ENCODE results near the gene MTA1.
A peak's percentile ranks its signal among the peaks of the same experiment; 100 is the strongest.

MTA1 gene

DNA sequence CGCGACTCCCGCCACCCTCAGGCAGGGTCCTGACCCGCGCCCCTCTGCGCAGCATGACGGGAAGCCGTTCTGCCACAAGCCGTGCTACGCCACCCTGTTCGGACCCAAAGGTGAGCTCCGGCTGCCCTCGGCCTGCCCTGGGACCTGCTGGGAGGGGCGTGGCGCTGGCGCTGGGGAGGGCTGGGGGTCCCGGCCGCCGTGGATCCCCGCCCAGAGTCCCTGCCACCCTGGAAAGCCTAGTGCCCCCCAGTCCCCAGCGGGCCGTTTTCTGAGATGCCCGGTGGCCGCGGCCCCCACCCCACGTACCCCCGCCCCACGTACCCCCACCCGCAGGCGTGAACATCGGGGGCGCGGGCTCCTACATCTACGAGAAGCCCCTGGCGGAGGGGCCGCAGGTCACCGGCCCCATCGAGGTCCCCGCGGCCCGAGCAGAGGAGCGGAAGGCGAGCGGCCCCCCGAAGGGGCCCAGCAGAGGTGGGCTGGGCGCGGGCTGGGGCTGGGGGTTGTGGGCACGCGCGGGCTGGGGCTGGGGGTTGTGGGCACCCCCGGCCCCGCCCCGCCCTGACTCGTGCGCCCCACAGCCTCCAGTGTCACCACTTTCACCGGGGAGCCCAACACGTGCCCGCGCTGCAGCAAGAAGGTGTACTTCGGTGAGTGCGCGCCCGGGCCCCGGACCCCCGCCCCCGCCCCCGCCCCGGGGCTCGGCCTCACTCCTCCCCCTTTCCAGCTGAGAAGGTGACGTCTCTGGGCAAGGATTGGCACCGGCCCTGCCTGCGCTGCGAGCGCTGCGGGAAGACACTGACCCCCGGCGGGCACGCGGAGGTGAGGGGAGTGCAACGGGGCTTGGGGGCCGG is 59.0 kb downstream of the MTA1 start:
- DNase-seq, result no peak

DNA sequence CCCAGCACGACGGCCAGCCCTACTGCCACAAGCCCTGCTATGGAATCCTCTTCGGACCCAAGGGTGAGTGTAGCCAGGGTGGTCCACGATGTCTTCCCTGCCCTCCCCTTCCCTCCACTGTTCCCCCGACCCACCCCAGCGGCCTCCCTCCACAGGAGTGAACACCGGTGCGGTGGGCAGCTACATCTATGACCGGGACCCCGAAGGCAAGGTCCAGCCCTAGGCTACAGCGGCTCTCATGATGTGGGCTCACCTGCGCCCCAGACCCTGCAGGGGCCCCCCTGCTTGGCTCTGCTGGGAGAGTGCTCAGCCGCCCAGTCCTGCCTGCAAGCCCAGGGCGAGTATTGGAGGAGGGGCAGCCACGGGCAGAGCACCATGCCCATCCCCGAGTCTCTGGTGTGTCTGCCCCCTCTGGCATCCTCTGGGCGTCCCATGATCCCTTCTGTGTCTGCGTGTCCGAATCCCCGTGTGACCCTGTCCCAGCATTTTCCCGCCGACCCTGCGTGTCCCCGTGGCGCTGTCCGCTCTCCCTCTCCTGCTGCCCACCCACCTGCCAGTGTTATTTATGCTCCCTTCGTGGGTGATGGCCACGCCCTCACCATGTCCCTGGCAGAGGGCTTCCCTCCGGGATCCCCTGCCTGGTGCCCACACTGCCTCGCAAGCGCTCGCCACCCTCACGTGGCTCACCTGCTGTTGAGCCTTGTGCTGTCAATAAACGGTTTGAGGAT is 60.0 kb downstream of the MTA1 start:
- no peak for DNase-seq

DNA sequence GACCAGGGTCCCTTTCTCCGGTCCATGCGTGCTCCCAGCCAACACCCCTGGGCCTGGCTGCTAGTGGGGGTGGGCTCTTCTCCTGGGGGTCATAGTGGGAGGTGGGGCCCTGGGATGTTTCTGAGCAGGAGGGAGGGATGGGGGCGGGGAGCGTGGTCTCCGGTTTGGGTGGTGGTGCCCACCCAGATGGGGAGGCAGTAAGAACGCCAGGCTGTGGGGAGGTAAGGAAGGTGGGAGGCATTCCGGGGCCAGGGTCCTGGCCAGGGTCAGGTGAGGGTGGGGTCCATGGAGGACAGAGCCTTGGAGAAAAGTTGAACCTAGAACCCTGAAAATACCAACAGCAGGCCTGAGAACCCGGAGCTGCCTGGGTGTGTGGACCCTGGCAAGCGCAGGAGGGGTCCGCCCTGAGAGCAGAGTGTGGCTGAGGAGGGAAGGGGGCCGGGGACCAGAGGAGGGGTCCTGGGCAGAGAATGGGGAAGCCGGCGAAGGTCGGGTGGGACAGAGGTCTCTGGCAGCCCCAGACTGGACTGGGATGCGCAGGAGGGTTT is 60.6 kb downstream of the MTA1 start:
- DNase-seq, result no peak

DNA sequence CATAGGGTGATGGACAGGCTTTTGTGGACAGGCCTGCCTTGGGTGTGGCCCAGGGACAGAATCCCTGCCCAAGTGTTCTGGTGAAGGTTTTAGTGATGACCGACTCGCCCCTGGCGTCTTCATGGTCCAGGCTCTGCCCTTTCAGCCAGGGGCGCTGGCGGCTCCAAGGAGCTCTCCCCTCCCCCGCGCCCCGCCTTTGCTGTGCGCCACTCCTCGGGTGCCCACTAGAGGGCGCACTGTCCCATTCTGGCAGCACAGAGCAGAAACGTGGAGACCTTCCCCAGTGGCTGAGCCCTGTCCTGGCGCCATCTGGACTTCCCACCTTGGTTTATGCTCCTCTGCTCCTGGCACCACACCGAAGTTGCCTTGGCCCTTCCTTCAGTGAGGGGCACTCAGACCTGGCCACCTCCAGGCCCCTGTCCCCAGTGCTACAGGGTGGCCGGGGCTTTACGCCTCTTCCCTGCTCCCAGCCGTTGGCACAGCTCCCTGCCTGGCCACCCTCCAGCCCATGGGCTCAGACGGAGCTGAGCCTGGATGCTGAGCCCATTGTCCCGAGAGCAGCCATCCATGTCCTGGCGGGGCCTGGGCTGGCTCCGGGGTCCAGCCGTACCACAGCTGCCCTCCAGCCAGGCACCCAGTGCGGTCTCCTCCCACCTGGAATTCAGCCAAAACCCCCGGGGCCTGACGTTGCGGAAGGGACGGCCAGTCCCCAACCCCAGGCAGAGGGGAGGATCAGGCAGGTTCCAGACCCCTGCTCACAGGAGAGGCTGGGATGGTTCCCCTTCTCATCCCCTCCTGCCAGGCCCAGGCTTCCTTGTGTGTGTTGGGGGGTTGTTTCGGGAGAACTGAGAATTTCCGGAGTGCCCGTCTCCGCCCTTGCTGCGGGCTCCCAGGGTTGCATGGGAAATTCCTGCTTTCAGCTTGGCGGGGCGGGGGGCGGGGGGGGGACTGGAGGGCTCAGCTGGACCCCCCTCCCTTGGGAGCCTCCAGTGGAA is 61.5 kb downstream of the MTA1 start:
- peak; percentile 96 for DNase-seq

DNA sequence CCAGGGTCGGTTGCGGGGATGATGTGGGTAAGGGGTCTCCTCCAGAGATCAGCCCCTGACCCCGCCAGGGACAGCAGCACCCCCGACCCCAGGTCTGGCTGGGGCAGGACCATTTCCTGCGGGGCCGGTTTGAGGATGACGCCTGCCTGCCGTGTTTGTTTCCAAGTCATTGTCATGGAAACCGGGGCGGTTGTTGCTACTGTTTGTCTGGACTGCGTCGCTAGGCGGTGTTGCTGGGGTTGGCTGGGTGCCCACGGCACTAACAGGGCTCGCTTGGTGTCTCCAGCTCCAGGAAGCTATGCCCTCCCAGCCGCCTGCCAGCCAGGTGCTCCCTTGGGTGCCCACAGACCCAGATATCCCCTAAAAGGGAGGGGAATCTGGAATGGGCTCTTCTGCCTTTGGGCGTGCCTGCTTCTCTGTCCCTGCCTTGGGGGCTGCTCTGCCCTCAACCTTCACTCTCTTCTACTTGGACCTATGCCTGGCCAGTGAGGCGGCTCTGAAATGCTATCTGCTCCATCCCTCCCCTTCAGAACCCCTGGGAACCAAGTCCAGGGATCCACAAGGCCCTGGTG is 62.3 kb downstream of the MTA1 start:
- peak; percentile 97 for DNase-seq

DNA sequence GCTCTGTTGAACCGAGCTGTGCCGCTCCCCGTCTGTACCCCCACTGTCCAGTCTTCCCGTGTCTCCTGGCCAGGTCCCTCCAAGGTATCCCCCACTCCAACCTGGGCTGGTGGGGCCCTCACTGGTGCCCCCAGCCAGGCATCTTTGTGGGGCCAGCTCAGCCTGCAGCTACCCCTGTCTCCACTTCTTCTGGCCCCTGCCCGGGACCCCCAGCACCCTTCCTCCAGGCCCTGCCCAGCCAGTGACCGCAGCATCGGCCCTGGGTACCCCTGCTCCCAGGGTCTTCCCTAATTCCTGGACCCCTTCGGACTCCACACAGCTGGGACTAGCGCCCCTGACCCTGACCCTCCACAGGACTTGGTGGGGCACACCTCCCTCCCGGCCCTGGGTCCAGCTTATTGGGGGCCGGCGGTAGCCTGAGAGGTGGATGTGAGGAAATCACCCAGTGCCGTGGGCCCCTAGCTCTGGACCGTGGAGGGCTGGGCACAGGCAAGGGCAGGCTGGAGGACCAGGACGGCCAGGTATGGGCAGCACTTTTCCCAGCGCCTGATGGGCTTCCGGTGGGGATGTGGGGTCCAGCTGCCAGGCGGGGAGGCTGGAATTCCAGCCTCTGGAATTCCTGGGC is 63.0 kb downstream of the MTA1 start:
- no peak for DNase-seq

DNA sequence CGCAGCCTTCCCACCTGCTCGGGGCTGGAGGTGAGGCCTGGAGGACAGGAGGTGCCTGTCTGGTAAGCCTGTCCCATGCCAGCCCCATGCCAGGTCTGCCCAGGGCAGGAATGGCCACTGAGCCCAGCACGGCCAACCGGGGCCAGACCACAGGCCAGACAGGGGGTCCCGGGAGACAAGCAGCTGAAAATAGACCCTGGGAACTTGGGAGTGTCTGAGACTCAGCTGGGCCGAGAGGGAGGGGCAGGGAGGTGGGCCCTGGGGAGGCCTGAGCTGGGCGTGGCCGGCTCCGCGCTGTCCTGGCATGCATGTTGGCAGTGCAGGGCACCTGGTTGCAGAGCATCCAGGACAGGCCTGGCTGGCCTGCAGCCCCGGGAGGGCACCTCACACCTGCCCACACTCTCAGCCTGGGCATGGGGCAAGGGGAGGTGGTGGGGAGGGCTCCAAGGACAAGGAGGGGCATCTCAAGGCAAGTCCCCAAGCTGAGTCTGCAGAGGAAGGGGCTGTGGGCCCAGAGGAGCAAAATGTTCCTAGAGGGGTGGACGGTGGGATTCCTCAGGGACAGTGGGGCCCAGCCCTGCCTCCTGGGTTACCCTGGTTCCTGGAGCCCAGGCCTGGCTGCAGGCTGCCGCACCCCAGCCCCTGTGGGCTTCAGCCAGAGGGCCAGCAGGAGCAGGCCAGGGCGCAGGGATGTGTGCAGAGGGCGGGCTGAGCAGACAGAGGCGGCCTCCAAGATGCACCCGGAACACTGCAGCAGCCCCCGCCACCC is 63.9 kb downstream of the MTA1 start:
- peak; percentile 46 for DNase-seq

DNA sequence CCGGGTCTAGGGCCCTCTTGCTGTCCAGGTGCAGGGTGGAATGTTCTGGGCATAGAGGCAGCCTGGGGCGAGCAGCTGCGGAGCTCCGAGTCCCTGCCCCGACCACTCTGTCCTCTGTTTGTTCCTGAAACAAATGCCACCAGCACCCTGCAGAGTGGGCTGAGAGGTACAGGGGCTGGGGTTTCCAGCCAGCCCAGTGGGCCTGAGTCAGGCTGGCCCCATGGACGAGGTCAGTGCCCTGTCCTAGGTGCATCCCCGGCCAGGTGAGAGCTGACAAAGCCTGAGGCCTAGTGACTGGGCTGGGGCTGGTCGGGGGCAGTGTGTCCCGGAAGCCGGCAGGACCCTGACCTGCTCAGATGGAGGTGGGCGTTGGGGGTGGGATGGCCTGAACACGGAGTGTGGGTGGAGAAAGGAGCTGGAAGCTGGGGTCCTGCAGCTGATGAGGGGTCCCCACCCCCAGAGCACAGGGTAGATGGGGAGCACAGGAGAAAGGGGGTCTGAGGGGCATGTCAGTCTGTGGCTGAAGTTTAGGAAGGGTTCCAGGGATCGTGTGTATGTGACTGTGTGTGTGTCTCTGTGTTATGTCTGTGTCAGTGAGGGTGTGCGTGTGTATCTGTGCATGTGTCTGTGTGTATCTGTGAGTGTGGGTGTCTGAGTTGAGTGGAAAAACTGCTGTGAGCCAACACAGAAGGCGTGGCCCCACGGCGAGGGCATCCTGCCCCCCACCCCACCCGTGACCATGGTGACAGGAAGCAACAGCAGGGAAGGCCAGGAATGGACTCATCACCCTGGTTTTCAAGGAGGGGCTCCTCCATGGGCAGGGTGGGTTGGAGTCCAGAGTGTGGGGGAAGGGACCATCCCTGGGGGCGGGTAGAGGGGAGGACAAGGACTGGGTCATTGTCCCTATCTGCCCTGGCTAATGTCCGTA is 64.7 kb downstream of the MTA1 start:
- peak; percentile 79 for DNase-seq

DNA sequence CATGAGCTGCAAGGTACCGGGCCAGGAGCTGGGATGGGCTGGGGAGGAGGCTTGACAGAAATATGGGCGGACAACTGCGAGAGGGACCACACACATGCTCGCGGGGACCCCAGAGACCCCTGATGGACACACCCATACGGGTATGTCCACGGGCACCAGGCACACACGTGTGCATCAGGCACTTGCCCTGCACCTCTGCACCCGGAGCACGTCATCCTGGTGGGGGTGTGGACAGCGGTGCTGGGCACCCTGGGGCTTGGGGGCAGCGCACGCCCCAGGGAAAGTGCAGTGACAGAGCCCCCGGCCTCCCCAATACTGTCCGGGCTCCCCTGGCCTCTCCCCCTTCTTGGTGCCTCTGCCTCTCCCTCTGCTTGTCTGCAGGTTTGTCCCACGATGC is 65.4 kb downstream of the MTA1 start:
- no peak for DNase-seq

DNA sequence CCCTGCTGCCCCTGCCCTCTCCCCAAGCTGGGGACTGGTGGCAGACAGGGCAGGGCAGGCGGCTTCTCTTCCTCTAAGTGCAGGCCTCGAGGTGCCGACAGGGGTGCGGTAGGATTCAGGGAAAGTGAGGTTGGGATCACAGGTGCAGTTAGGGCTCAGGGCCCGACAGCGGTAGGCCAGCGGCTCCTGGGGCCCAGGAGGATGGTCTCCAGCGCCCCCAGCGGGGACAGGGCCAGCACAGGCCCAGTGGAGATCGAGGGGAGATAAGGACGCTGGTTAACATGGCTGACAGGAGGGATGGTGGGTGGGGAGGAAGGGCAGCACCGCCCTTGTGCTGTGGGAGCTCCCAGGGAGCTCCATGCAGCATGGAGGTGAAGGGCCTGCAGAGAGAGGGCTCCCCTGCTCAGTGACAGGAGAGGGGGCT is 66.1 kb downstream of the MTA1 start:
- DNase-seq, result no peak

DNA sequence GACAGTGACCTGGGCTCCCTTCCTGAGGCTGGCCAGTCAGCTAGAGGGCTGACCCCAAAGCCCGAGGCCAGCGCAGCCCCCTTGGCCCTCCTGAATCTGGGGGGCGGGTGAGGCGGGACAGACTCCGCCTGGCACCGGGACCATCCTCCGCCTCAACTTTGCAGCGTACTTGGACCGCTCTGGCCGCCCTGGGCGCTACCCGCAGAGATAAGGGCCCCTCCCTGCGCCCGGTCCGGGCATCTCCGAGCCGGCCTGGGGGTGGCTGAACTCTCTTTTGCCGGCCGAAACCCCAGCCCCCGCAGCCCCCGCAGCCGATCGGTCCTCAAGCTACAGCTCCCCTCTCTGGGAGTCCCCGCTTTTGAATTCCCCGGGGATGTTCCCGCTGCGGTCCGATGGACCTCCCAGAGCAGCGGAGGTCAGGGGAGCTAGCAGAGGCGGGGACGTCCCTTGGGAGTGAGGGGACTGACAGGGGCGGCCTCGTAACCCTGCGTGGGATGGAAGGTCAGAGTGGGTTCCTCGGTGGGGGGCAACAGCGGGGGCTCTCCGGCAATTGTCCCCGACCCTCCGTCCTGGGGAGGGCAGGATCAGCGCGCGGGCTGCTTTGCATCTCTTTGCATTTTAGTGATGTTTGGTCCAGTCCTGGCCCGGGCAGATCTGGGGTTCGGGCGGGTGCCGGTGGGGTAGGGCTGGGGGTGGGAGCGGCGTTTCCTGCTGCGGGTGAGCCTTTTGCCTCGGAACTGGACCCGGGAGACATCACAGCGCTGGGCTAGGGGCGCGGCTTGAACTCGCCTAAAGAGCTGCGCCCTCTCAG is 66.7 kb downstream of the MTA1 start, which contains the start of gene CRIP1:
TSS of gene CRIP1 (plus strand) at position 724 of the 811 bp plus-strand sequence. CDS start 374 bp downstream, outside the sequence.
- peak; percentile 44 for DNase-seq

DNA sequence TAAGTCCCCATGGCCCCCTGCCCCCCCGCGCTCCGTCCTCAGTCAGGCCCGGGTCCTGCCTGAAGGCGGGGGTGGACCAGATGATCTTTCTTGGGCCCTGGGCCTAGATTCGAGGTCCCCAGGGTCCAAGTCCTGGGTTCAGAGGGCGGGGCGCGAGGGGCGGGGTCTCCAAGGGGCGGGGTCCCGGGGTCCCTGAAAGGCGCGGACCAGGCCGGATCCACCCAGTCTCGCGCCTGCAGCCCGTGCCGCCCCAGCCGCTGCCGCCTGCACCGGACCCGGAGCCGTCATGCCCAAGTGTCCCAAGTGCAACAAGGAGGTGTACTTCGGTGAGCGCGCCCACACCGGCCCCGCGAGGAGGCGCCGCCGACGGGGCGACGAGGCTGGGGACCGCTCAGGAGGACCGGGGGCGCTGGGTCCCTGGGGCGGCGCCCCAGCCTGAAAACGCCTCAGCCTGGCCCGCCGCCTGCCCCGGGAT is 67.4 kb downstream of the MTA1 start:
- peak; percentile 75 for DNase-seq

DNA sequence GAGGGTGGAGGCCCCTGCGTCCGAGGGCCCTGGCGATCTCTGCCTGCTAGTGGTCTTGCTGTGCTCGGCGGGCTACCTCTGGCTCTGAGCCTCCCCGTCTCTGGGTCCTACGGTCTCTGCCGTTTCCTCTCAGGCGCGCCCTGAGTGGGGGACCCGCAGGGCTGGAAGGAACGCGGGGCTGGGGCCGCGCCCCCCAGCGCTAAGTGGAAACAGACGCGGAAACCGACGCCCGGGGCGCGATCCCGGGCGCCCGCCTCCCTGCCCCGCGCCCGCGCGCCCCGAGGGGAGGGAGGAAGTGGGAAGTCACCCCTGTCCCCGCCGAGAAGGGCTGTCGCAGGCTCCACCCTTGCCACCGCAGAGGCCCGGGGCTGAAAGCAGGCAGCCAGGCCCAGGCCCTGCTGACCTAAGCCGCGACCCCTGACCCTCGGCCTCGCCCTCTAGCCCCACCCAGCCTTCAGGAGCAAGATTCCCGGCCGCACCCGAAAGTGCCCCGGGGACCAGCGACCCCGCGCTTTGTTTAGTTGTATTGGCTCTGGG is 67.9 kb downstream of the MTA1 start:
- peak; percentile 67 for DNase-seq

DNA sequence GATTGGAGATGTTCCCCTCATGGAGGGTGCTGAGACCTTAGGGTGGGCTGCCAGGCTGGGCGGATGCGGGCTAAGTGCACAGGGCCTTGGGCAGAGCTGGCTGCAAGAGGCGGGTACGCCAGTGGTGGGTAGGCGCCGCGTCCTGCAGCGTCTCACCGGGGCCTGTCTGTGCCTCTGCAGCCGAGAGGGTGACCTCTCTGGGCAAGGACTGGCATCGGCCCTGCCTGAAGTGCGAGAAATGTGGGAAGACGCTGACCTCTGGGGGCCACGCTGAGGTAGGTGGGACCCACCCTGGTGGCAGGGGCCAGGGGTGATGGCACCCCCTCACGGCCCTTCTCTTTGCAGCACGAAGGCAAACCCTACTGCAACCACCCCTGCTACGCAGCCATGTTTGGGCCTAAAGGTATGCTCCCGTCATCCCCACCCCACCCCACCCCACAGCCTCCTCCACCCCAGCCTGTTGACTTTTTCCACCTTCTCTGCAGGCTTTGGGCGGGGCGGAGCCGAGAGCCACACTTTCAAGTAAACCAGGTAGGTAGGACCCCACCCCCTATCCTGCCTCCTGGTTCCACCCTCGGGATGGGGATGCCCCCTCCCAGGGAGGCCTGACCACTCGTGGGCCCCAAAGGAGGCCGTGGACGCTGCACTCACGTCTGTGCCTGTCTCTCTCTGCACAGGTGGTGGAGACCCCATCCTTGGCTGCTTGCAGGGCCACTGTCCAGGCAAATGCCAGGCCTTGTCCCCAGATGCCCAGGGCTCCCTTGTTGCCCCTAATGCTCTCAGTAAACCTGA is 68.6 kb downstream of the MTA1 start:
- peak; percentile 52 for DNase-seq

DNA sequence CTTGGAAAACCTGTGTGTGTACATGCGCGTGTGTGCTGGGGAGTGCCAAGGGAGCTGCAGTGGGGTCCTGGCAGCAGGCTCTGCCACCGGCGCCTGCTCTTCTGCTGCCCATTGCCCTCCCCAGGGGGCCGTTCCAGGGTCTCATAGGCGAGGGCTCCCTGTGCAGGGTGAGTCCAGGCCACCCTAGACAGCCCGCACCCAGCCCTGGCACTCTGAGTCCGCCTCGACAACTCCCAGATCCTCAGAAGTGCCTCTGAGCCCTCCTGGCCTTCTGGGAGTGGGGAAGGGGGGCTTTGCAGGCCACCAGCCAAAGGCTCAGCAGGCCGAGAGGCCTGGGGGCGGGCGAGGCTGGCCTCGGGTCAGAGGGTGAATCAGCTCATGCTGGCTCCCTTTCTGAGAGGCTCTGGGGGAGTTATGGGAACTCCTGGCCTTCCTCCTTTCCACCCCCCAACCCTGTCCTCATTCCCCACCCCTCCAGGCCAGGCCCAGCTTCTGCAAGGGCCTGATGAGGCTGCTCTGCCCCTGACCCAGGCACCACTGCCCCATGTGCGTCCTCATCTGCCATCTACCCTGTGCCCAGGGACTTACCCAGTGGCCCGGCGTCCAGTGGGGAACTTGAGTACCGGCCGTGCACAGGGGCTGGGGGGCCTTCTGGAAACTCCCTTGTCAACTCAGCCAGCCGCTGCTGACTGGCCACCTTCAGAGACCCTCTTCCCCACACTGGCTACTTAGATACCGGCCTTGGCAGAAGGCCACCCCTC is 69.3 kb downstream of the MTA1 start:
- DNase-seq, result peak; percentile 66

DNA sequence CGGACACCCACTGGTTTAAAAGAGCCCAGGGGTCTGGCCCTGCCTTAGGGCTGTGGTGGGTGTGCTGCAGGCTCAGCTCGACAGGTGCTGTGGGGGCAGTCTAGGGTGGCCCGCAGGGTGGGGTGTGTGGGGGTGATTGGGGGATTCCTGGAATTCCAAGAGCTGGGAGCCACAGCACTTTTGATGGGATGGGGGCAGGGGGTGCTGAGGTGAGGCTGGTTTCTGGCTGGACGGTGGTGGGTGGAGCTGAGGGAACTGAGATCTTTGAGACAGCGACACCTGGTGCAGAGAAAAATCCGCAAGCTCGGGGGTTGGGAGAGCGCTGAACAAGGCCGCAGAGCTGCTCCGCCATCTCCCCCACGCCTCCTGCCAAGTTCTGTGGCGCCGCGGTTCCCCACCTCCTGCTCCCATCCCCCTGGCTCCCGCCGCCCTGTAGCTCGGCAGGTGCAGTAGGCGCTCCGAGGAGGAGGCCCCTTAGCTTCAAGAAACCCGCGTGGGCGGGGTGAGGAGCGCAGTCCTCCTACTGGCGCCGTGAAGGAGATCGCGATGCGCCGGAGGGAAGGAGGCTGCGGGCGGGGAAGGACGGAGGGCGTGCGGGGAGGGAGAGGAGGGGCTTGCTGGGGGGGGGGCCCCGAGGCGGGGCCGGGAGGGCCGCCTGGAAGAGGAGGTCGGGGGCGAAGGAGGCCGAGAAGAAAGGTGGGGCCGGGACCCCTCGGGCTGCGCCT is 70.1 kb downstream of the MTA1 start:
- DNase-seq, result peak; percentile 93

Data from femur (tissue), 1 donor.